Neural progenitor cell (in vitro differentiated cells): ENCODE data around the gene UBE2C. TPM values are rescaled to one million over a fixed set of nuclear protein-coding genes. Genes with fewer than 3 reads are reported as not detected.

Experiments
- DNase-seq: peaks from one replicate; pipeline ENCODE4 v3.0.0-alpha.2; 2016; ENCODE audit warnings: low spot score
- H2AFZ ChIP-seq: fragments of 200-600 bp; sonication (generic); replicated peaks from 2 replicates; pipeline ENCODE4 v1.6.1; 2016; ENCODE audit warnings: antibody characterized with exemption
- H3F3A ChIP-seq: fragments of 200-600 bp; sonication (generic); 2 replicates; pipeline ENCODE4 v1.6.1; 2016; ENCODE audit warnings: antibody characterized with exemption, low read depth
- H3K27ac ChIP-seq: fragments of 200-600 bp; sonication (generic); 2 replicates; pipeline ENCODE4 v1.5.1; 2016; ENCODE audit warnings: mild to moderate bottlenecking
- H3K27me3 ChIP-seq: fragments of 200-600 bp; sonication (generic); 2 replicates; pipeline ENCODE4 v1.6.1; 2016; ENCODE audit warnings: mild to moderate bottlenecking, moderate library complexity
- H3K36me3 ChIP-seq: fragments of 200-600 bp; sonication (generic); 2 replicates; pipeline ENCODE4 v1.5.1; 2016
- H3K4me1 ChIP-seq: fragments of 200-600 bp; sonication (generic); 2 replicates; pipeline ENCODE4 v1.6.1; 2016; ENCODE audit warnings: mixed run types
- H3K4me2 ChIP-seq: fragments of 200-600 bp; sonication (generic); 2 replicates; pipeline ENCODE4 v1.6.1; 2016
- H3K4me3 ChIP-seq: fragments of 200-600 bp; sonication (generic); 2 replicates; pipeline ENCODE4 v1.5.1; 2016
- H3K79me2 ChIP-seq: fragments of 200-600 bp; sonication (generic); 2 replicates; pipeline ENCODE4 v1.6.1; 2016; ENCODE audit warnings: low read depth
- H3K9ac ChIP-seq: fragments of 200-600 bp; sonication (generic); 2 replicates; pipeline ENCODE4 v1.6.1; 2016
- H3K9me3 ChIP-seq: fragments of 200-600 bp; sonication (generic); 2 replicates; pipeline ENCODE4 v1.5.1; 2016; ENCODE audit warnings: low read depth
- H4K20me1 ChIP-seq: fragments of 200-600 bp; sonication (generic); 2 replicates; pipeline ENCODE4 v1.6.1; 2016; ENCODE audit warnings: low read depth
- H3K27ac Mint-ChIP-seq: 3 replicates; pipeline ENCODE4 v1.8.0; 2021; ENCODE audit warnings: mixed read lengths
- H3K27me3 Mint-ChIP-seq: 2 replicates; pipeline ENCODE4 v1.8.0; 2022; ENCODE audit warnings: low read depth, mild to moderate bottlenecking, inconsistent platforms, moderate library complexity, mixed read lengths; ENCODE audit not compliant: insufficient read depth
- H3K36me3 Mint-ChIP-seq: 3 replicates; pipeline ENCODE4 v1.8.0; 2021; ENCODE audit warnings: mixed read lengths
- H3K4me1 Mint-ChIP-seq: 3 replicates; pipeline ENCODE4 v1.8.0; 2021; ENCODE audit warnings: mixed read lengths
- H3K4me3 Mint-ChIP-seq: 3 replicates; pipeline ENCODE4 v1.8.0; 2021; ENCODE audit warnings: mild to moderate bottlenecking, moderate library complexity, mixed read lengths
- H3K9me3 Mint-ChIP-seq: 3 replicates; pipeline ENCODE4 v1.8.0; 2020; ENCODE audit warnings: mixed read lengths
- CTCF ChIP-seq: fragments of 200-600 bp; sonication (generic); IDR thresholded peaks from 2 replicates; pipeline ENCODE4 v1.5.1; 2017; ENCODE audit warnings: antibody characterized with exemption, mild to moderate bottlenecking
- EZH2 ChIP-seq: fragments of 200-600 bp; sonication (generic); IDR thresholded peaks from 2 replicates; pipeline ENCODE4 v1.6.1; 2017; ENCODE audit warnings: antibody characterized with exemption, mild to moderate bottlenecking, moderate library complexity
- EZH2phosphoT487 ChIP-seq: fragments of 200-600 bp; sonication (generic); IDR thresholded peaks from 2 replicates; pipeline ENCODE4 v1.6.1; 2017; ENCODE audit warnings: antibody characterized with exemption
- total RNA-seq: library from RNA; depleted of rRNA; stranded (reverse); fragments of >200 nt; gene quantifications from 2 replicates; pipeline ENCODE4 v1.2.3, GENCODE V29; 2015; ENCODE audit warnings: low replicate concordance

Gene UBE2C
- total RNA-seq, 1 donor from 2014 or later, result 325 TPM

GRCh38 chr20:45850238-45850637 is 37.8 kb downstream of the UBE2C start:
- Mint-ChIP-seq H3K9me3 (no peaks in the 10 kb centered on the region), H3K4me3 (no peak overlapping the region), H3K27ac (no peak overlapping the region), H3K27me3 (no peaks in the 10 kb centered on the region), H3K4me1 (peaks cover 2% of the 10 kb centered on the region), H3K36me3 (no peaks in the 10 kb centered on the region)
- DNase-seq, result no peak
- Histone ChIP-seq H3K4me2 (no peak overlapping the region), H3K4me3 (no peak overlapping the region), H3K36me3 (no peaks in the 10 kb centered on the region), H3K79me2 (no peaks in the 10 kb centered on the region), H3F3A (no peaks in the 10 kb centered on the region), H3K9ac (no peak overlapping the region), H3K27ac (no peak overlapping the region), H3K9me3 (no peaks in the 10 kb centered on the region), H2AFZ (no peak overlapping the region), H3K27me3 (no peaks in the 10 kb centered on the region), H4K20me1 (no peaks in the 10 kb centered on the region), H3K4me1 (no peaks in the 10 kb centered on the region)
- TF ChIP-seq CTCF (no peak), EZH2phosphoT487 (no peak), EZH2 (no peak)

GRCh38 chr20:45850926-45851325 is 38.5 kb downstream of the UBE2C start:
- Mint-ChIP-seq H3K27ac (no peak overlapping the region), H3K4me1 (peaks cover 5% of the 10 kb centered on the region), H3K27me3 (no peaks in the 10 kb centered on the region), H3K9me3 (no peaks in the 10 kb centered on the region), H3K4me3 (no peak overlapping the region), H3K36me3 (no peaks in the 10 kb centered on the region)
- TF ChIP-seq EZH2 (no peak), CTCF (no peak), EZH2phosphoT487 (no peak)
- H3K36me3 ChIP-seq, result no peaks in the 10 kb centered on the region
- H3F3A ChIP-seq, result no peaks in the 10 kb centered on the region
- DNase-seq, result no peak
- H3K4me3 ChIP-seq, result no peak overlapping the region
- no peaks in the 10 kb centered on the region for H3K9me3 ChIP-seq
- no peaks in the 10 kb centered on the region for H4K20me1 ChIP-seq
- no peak overlapping the region for H3K27ac ChIP-seq
- no peak overlapping the region for H3K9ac ChIP-seq
- no peak overlapping the region for H2AFZ ChIP-seq
- no peak overlapping the region for H3K4me2 ChIP-seq
- H3K27me3 ChIP-seq, result no peaks in the 10 kb centered on the region
- H3K4me1 ChIP-seq, result no peaks in the 10 kb centered on the region
- H3K79me2 ChIP-seq, result peaks cover 3% of the 10 kb centered on the region

- no peaks in the 10 kb centered on the region for H3K27me3 Mint-ChIP-seq
- Histone ChIP-seq H3K27ac (no peak overlapping the region), H3K27me3 (no peaks in the 10 kb centered on the region), H3K36me3 (no peaks in the 10 kb centered on the region), H4K20me1 (no peaks in the 10 kb centered on the region), H2AFZ (no peak overlapping the region), H3K4me3 (no peak overlapping the region), H3K4me1 (no peaks in the 10 kb centered on the region), H3K9ac (no peak overlapping the region), H3K79me2 (peaks cover 8% of the 10 kb centered on the region), H3K4me2 (no peak overlapping the region), H3F3A (no peaks in the 10 kb centered on the region), H3K9me3 (no peaks in the 10 kb centered on the region)
- no peaks in the 10 kb centered on the region for H3K36me3 Mint-ChIP-seq
- peaks cover 9% of the 10 kb centered on the region for H3K4me1 Mint-ChIP-seq
- no peak overlapping the region for H3K4me3 Mint-ChIP-seq
- no peak for TF ChIP-seq CTCF
- TF ChIP-seq EZH2, result no peak
- no peak for TF ChIP-seq EZH2phosphoT487
- no peak for DNase-seq
- no peaks in the 10 kb centered on the region for H3K9me3 Mint-ChIP-seq
- no peak overlapping the region for H3K27ac Mint-ChIP-seq
Observed at GRCh38 chr20:45851501-45851900, 39.1 kb downstream of the UBE2C start.
